Measurements from ENCODE around the gene SHPK. TPM values are rescaled to one million over a fixed set of nuclear protein-coding genes. Genes with fewer than 3 reads are reported as not detected.

SHPK gene
- total RNA-seq, 1 experiment from 2014 or later: 21.4 TPM

GRCh38 chr17:3590231-3590630 is 45.8 kb downstream of the SHPK start:
- Histone ChIP-seq H3K4me3 (no peak overlapping the region), H3F3A (ENCODE audit: insufficient read depth, low read depth) (no peaks in the 10 kb centered on the region), H3K36me3 (ENCODE audit: low read depth) (peaks cover 4% of the 10 kb centered on the region; the same call in 1 of the 2 replicates), H3K4me1 (replicated peaks; ENCODE audit: insufficient read depth) (no peaks in the 10 kb centered on the region), H3K4me2 (no peak overlapping the region), H3K9me3 (ENCODE audit: insufficient read depth, low read depth) (no peaks in the 10 kb centered on the region), H3K27me3 (ENCODE audit: insufficient read depth, low read depth) (no peaks in the 10 kb centered on the region), H3K9me2 (ENCODE audit: insufficient read depth) (no peaks in the 10 kb centered on the region), H3K79me2 (ENCODE audit: low read depth) (no peaks in the 10 kb centered on the region), H3K27ac (no peak overlapping the region), H4K20me1 (ENCODE audit: insufficient read depth) (no peaks in the 10 kb centered on the region), H2AFZ (no peak overlapping the region)
- no peak for DNase-seq
- ChIA-PET POLR2A (ENCODE audit: unreplicated experiment) (no interaction called here), CTCF (no interaction called here)
- intact Hi-C loops (cut with micrococcal nuclease; ENCODE audit: unreplicated experiment): no loop called here
- BruUV-seq (replicated peaks): no TSS peak
- no peak for TF ChIP-seq EZH2 (IDR thresholded peaks at IDR 0.05; ENCODE audit: low read depth)
- no peak for TF ChIP-seq CTCF (conservative IDR thresholded peaks at IDR 0.05)

GRCh38 chr17:3589784-3590183 is 46.3 kb downstream of the SHPK start:
- DNase-seq: no peak
- BruUV-seq (replicated peaks): no TSS peak
- TF ChIP-seq CTCF (conservative IDR thresholded peaks at IDR 0.05): no peak
- no peak for TF ChIP-seq EZH2 (IDR thresholded peaks at IDR 0.05; ENCODE audit: low read depth)

GRCh38 chr17:3585826-3586225 is 50.2 kb downstream of the SHPK start:
- H3K9me3 ChIP-seq (ENCODE audit: insufficient read depth, low read depth): no peaks in the 10 kb centered on the region
- ChIA-PET CTCF (no interaction called here), POLR2A (ENCODE audit: unreplicated experiment) (no interaction called here)
- intact Hi-C loops (cut with micrococcal nuclease; ENCODE audit: unreplicated experiment): no loop called here
- H3K4me2 ChIP-seq: no peak overlapping the region
- no peaks in the 10 kb centered on the region for H3F3A ChIP-seq (ENCODE audit: insufficient read depth, low read depth)
- H3K4me3 ChIP-seq: no peak overlapping the region
- H3K4me1 ChIP-seq (replicated peaks; ENCODE audit: insufficient read depth): no peaks in the 10 kb centered on the region
- no peaks in the 10 kb centered on the region for H3K27me3 ChIP-seq (ENCODE audit: insufficient read depth, low read depth)
- no peak for TF ChIP-seq CTCF (conservative IDR thresholded peaks at IDR 0.05)
- no peak for TF ChIP-seq EZH2 (IDR thresholded peaks at IDR 0.05; ENCODE audit: low read depth)
- H3K36me3 ChIP-seq (ENCODE audit: low read depth): peaks cover 4% of the 10 kb centered on the region; the same call in 1 of the 2 replicates
- BruUV-seq (replicated peaks): no TSS peak
- H3K79me2 ChIP-seq (ENCODE audit: low read depth): no peaks in the 10 kb centered on the region
- H4K20me1 ChIP-seq (ENCODE audit: insufficient read depth): no peaks in the 10 kb centered on the region
- DNase-seq: no peak
- H3K27ac ChIP-seq: no peak overlapping the region
- H2AFZ ChIP-seq: no peak overlapping the region
- no peaks in the 10 kb centered on the region for H3K9me2 ChIP-seq (ENCODE audit: insufficient read depth)

More at GRCh38 chr17:3589784-3590183, 46.3 kb downstream of the SHPK start:
- Histone ChIP-seq H4K20me1 (ENCODE audit: insufficient read depth) (no peaks in the 10 kb centered on the region), H3K9me2 (ENCODE audit: insufficient read depth) (no peaks in the 10 kb centered on the region), H3K79me2 (ENCODE audit: low read depth) (no peaks in the 10 kb centered on the region), H3K27me3 (ENCODE audit: insufficient read depth, low read depth) (no peaks in the 10 kb centered on the region), H3K36me3 (ENCODE audit: low read depth) (peaks cover 4% of the 10 kb centered on the region; the same call in 1 of the 2 replicates), H3K9me3 (ENCODE audit: insufficient read depth, low read depth) (no peaks in the 10 kb centered on the region), H3K27ac (no peak overlapping the region), H3K4me3 (no peak overlapping the region), H3F3A (ENCODE audit: insufficient read depth, low read depth) (no peaks in the 10 kb centered on the region), H3K4me1 (replicated peaks; ENCODE audit: insufficient read depth) (no peaks in the 10 kb centered on the region), H2AFZ (no peak overlapping the region), H3K4me2 (no peak overlapping the region)
- intact Hi-C loops (cut with micrococcal nuclease; ENCODE audit: unreplicated experiment): no loop called here
- POLR2A ChIA-PET (ENCODE audit: unreplicated experiment): no interaction called here
- CTCF ChIA-PET: no interaction called here

Measured in PC-9 (cell line).